ENCODE measurements around the gene CELF6. TPM values are rescaled to one million over a fixed set of nuclear protein-coding genes. Genes with fewer than 3 reads are reported as not detected.

Gene CELF6
- total RNA-seq, 1 experiment from 2014 or later, result not detected

DNA sequence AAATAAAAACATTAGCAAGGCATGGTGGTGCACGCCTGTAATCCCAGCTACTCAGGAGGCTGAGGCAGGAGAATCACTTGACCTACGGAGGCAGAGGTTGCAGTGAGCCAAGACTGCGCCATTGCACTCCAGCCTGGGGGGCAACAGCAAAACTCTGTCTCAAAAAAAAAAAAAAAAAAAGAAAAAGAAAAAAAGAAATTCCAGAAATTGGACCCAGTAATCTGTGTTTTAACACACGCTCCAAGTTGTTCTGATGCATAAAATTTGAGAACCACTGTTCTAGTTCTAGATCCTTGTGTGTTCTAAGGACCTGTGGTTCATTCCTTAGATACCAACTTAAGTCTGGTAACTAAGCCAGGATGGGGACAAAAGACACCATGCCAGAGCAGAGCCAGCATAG, 50.2 kb downstream of the CELF6 start:
- Histone ChIP-seq H3K27me3 (replicated peaks; ENCODE audit: insufficient read depth, low read depth, low read length, poor library complexity) (no peaks in the 10 kb centered on the region), H3K4me3 (ENCODE audit: low read depth, low read length, poor library complexity, severe bottlenecking) (no peak overlapping the region), H3K4me1 (ENCODE audit: insufficient read depth, low read length, poor library complexity, severe bottlenecking) (peaks cover 13% of the 10 kb centered on the region), H3K27ac (ENCODE audit: low read depth, low read length, poor library complexity, severe bottlenecking) (no peak overlapping the region), H3K9me3 (ENCODE audit: low read depth, low read length, poor library complexity, severe bottlenecking) (no peaks in the 10 kb centered on the region), H3K36me3 (ENCODE audit: insufficient read depth, low read length, poor library complexity, severe bottlenecking) (peaks cover 47% of the 10 kb centered on the region)
- POLR2A ChIA-PET (ENCODE audit: low non-redundant PET), result no interaction called here
- BruUV-seq (replicated peaks), result no TSS peak
- DNase-seq (ENCODE audit: low spot score), result no peak
- intact Hi-C loops (cut with micrococcal nuclease; ENCODE audit: unreplicated experiment), result no loop called here
- TF ChIP-seq, protein P1, sequence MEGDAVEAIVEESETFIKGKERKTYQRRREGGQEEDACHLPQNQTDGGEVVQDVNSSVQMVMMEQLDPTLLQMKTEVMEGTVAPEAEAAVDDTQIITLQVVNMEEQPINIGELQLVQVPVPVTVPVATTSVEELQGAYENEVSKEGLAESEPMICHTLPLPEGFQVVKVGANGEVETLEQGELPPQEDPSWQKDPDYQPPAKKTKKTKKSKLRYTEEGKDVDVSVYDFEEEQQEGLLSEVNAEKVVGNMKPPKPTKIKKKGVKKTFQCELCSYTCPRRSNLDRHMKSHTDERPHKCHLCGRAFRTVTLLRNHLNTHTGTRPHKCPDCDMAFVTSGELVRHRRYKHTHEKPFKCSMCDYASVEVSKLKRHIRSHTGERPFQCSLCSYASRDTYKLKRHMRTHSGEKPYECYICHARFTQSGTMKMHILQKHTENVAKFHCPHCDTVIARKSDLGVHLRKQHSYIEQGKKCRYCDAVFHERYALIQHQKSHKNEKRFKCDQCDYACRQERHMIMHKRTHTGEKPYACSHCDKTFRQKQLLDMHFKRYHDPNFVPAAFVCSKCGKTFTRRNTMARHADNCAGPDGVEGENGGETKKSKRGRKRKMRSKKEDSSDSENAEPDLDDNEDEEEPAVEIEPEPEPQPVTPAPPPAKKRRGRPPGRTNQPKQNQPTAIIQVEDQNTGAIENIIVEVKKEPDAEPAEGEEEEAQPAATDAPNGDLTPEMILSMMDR (conservative IDR thresholded peaks at IDR 0.05; ENCODE audit: low read depth, low read length), result no peak
- TF ChIP-seq EZH2 (IDR thresholded peaks at IDR 0.05; ENCODE audit: borderline replicate concordance, low read depth, low read length, poor library complexity, severe bottlenecking), result no peak
- CTCF ChIA-PET, result no interaction called here

DNA sequence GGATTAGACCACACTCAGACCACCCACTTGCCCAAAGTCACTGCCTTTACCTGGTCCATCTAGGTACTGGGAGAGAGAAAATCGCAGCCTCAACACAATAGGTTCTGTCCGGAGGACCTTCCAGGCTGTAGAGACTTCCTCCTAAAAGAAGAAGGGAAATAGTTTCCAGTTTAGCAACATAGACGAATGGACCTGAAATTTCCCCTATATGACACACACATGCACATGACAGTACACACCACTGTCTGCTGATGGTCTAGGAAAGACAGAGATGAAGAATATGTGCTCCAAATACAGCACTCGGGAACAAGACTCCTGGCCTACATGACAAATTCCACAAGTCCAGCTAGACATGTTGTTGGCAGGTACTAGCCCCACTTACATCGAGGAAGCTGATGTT, 54.9 kb downstream of the CELF6 start:
- BruUV-seq (replicated peaks), result no TSS peak
- H3K36me3 ChIP-seq (ENCODE audit: insufficient read depth, low read length, poor library complexity, severe bottlenecking), result peaks cover 88% of the 10 kb centered on the region
- no peak overlapping the region for H3K27ac ChIP-seq (ENCODE audit: low read depth, low read length, poor library complexity, severe bottlenecking)
- POLR2A ChIA-PET (ENCODE audit: low non-redundant PET), result no interaction called here
- H3K4me1 ChIP-seq (ENCODE audit: insufficient read depth, low read length, poor library complexity, severe bottlenecking), result no peaks in the 10 kb centered on the region
- H3K9me3 ChIP-seq (ENCODE audit: low read depth, low read length, poor library complexity, severe bottlenecking), result no peaks in the 10 kb centered on the region
- intact Hi-C loops (cut with micrococcal nuclease; ENCODE audit: unreplicated experiment), result no loop called here
- no peak for DNase-seq (ENCODE audit: low spot score)
- TF ChIP-seq EZH2 (IDR thresholded peaks at IDR 0.05; ENCODE audit: borderline replicate concordance, low read depth, low read length, poor library complexity, severe bottlenecking), result no peak
- TF ChIP-seq, protein P1 (conservative IDR thresholded peaks at IDR 0.05; ENCODE audit: low read depth, low read length), result no peak
- H3K4me3 ChIP-seq (ENCODE audit: low read depth, low read length, poor library complexity, severe bottlenecking), result no peak overlapping the region
- CTCF ChIA-PET, result no interaction called here
- no peaks in the 10 kb centered on the region for H3K27me3 ChIP-seq (replicated peaks; ENCODE audit: insufficient read depth, low read depth, low read length, poor library complexity)

DNA sequence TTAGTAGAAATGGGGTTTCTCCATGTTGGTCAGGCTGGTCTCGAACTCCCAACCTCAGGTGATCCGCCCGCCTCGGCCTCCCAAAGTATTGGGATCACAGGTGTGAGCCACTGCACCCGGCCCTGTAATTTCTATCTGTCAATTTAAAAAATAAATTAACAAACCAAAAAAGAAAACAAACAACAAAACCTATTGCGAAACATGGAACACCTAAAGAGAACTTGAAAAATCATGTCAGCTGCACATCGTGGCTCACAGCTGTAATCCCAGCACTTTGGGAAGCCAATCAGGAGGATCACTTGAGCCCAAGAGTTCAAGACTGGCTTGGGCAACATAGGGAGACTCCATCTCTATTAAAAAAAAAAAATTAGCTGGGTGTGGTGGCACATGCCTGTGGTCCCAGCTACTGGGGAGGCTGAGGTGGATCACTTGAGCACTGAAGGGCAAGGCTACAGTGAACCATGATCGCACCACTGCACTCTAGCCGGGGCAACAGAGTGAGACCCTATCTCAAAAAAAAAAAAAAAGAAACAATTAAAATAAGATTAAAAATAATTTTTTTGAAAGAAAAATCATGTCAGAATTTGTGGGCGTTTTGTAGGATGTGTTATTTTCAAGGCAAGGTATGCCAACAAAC, 67.2 kb downstream of the CELF6 start:
- POLR2A ChIA-PET (ENCODE audit: low non-redundant PET), result no interaction called here

More for the DNA sequence above, 67.2 kb downstream of the CELF6 start:
- BruUV-seq (replicated peaks), result no TSS peak
- CTCF ChIA-PET, result no interaction called here
- Histone ChIP-seq H3K27me3 (replicated peaks; ENCODE audit: insufficient read depth, low read depth, low read length, poor library complexity) (no peaks in the 10 kb centered on the region), H3K36me3 (ENCODE audit: insufficient read depth, low read length, poor library complexity, severe bottlenecking) (peaks cover 95% of the 10 kb centered on the region), H3K4me3 (ENCODE audit: low read depth, low read length, poor library complexity, severe bottlenecking) (no peak overlapping the region), H3K4me1 (ENCODE audit: insufficient read depth, low read length, poor library complexity, severe bottlenecking) (no peaks in the 10 kb centered on the region), H3K27ac (ENCODE audit: low read depth, low read length, poor library complexity, severe bottlenecking) (no peak overlapping the region), H3K9me3 (ENCODE audit: low read depth, low read length, poor library complexity, severe bottlenecking) (no peaks in the 10 kb centered on the region)
- DNase-seq (ENCODE audit: low spot score), result no peak
- TF ChIP-seq, protein P1 (conservative IDR thresholded peaks at IDR 0.05; ENCODE audit: low read depth, low read length), result no peak
- TF ChIP-seq EZH2 (IDR thresholded peaks at IDR 0.05; ENCODE audit: borderline replicate concordance, low read depth, low read length, poor library complexity, severe bottlenecking), result no peak
- intact Hi-C loops (cut with micrococcal nuclease; ENCODE audit: unreplicated experiment), result no loop called here
